GM21515 (cell line): ENCODE results near the gene KLHL36.

ENCODE experiments used
- ATAC-seq: cut with Tn5 transposase; IDR thresholded peaks from one replicate; pipeline ENCODE4 v1.9.1; 2021; ENCODE audit not compliant: unreplicated experiment

KLHL36 gene

GRCh38 chr16:84647828-84648594 lies at the start of gene KLHL36:
Gene KLHL36 (plus strand): TSS chr16:84648511. CDS start chr16:84650868, 2,357 bp downstream.
- ATAC-seq: peak; percentile 78

GRCh38 chr16:84599521-84600202 lies 48.6 kb upstream of the KLHL36 start:
- ATAC-seq: peak; percentile 44

DNA sequence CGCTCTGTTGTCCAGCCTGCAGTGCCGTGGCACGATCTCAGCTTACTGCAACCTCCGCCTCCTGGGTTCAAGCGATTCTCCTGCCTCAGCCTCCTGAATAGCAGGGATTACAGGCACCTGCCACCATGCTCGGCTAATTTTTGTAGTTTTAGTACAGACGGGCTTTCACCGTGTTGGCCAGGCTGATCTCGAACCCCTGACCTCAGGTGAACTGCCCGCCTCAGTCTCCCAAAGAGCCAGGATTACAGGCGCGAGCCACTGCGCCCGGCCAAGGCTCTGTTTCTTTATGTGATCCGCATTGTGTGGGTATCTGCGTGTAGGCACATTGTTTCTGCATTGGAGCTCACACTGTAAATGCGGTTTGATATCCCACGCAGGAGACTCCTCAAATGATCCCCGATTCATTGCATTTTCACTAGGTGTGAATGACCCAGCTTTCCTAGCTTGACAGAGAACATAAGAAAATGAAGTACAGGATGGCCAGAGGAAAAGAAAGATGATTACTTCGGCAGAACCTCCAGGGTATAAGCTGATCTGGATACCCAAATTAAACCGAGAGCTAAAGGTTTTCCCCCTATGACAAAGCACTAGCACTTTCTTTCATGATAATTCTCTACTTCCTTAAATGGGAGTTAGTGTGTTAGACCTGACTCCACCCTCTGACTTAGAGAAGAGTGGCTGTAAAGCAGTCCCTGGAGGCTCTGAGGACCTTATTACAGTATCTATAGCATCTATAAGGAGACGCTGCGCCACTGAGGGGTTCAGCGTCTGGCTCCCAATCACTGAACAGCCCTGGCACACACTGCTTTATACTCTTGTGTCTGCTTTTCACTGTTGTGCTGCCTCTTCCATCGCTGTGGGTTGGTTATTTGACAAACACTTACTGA lies 47.7 kb upstream of the KLHL36 start:
- peak; percentile 57 for ATAC-seq

DNA sequence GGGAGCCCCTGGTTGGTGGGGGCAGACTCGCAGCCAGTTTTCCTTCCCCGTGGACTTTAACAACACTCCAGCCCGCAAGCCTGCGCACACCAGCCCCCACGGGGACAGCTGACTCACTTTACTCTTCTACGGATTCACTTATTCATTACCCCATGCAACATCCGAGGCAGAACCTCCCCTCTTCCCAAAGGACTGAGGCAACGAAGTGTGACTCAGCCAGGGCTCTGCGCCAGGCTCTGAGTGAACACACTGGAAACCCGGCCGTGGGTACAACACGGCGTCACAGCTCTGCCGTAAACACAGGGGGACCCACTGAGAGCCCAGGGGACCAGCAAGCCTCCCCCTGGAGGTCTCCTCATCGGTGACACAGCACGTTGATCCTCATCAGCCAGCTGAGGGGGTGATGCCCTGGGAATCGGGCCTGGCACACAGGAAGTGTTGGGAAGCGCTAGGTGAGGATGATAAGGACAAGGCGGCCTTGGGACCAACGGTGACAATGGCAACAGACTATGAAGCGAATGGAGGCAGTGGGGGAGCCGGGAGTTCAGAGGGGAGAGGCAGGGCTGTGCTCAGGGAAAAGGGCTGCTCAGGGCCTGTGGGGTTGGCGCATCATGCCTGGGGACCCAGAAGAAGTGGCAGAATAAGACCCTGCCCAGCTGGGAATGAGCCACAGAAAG lies 45.0 kb upstream of the KLHL36 start:
- no peak for ATAC-seq

GRCh38 chr16:84603940-84604339 lies 44.4 kb upstream of the KLHL36 start:
- ATAC-seq: no peak

DNA sequence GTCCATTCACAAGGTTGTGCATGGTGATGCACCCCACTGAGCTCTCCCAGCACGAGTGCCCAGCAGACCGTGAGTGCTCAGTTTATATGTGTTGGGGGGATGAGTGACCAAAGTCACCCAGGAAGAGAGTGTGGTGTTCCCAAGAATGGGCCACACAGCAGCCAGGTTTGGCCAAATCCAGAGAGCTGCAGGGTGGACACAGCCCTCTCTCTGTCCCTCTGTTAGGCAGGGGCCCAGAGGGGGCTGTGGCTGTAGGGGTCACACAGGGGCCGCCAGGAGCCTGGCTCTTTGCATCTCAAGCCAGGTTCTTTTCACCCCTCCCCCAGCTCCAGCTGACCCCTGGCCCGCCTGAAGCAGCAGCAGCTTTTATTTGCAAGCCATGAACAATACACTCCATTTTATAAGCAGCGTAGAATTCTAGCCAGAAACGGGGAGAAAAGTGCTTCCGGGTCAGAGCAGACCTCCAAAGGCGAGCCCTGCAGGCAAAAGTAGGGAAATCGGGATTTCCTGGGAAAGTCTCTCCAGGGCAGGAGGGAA lies 43.8 kb upstream of the KLHL36 start:
- no peak for ATAC-seq

- ATAC-seq: no peak
Observed at GRCh38 chr16:84605339-84605848, 42.9 kb upstream of the KLHL36 start.

- ATAC-seq: no peak
Observed at GRCh38 chr16:84606081-84606875, 42.0 kb upstream of the KLHL36 start.

DNA sequence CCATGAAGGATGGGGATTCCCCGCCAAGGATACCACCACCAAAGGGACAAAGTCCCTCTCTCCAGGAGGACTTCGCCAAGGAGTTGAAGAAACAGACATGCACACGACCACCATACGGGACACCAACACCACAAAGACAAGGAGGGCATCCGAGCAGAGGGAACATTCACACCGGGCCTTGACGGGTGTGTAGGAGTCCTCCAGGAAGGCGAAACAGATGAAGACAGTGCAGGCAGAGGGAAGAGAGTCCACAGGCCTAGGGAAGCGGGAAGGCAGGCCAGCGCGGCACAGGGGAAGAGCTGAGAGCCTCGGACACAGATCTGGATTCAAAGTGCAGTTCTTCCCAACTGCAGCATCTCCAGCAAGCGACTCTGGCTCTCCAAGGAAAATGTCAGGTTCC lies 41.2 kb upstream of the KLHL36 start:
- ATAC-seq: no peak

GRCh38 chr16:84607694-84608093 lies 40.6 kb upstream of the KLHL36 start:
- peak; percentile 43 for ATAC-seq

GRCh38 chr16:84608282-84608681 lies 40.0 kb upstream of the KLHL36 start:
- ATAC-seq: no peak

DNA sequence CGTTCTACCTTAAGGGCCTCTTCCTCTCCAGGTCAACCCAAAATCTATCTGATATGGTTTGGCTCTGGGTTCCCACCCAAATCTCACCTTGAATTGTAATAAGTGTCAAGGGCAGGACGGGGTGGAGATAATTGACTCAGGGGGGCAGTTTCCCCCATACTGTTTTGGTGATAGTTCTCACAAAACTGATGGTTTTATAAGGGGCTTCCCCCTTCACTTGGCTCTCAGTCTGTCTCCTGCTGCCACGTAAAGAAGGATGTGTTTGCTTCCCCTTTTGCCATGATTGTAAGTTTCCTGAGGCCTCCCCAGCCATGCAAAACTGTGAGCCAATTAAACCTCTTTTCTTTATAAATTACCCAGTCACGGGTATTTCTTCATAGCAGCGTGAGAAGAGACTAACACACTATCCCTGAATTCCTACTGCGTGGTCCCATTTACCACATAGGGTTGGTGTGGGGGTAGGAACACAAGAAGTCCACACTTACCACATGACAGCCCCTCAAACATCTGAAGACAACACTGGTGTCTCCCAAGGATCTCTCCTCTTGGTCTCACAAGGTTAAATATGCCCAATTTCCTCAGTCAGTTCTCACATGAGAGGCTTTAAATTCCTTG lies 38.6 kb upstream of the KLHL36 start:
- ATAC-seq: no peak

GRCh38 chr16:84610376-84610775 lies 37.9 kb upstream of the KLHL36 start:
- ATAC-seq: no peak

- ATAC-seq: no peak
Observed at GRCh38 chr16:84611041-84611440, 37.3 kb upstream of the KLHL36 start.

DNA sequence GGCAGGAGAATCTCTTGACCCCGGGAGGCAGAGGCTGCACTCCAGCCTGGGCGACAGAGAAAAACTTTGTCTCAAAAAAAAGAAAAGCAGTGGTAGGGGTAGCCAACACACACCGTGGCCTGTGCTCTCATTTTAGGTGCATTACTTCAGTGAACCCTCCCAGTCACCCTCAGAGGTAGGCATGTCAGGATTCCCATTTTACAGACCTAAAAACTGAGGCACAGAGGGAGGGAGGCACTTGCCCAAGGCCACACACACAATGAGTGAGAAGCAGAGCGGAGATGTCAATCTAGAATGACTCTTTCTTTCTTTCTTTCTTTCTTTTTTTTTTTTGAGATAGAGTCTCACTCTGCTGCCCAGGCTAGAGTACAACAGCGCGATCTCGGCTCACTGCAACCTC lies 35.6 kb upstream of the KLHL36 start:
- ATAC-seq: no peak

GRCh38 chr16:84613408-84614072 lies 34.8 kb upstream of the KLHL36 start:
- no peak for ATAC-seq

GRCh38 chr16:84614073-84614459 lies 34.2 kb upstream of the KLHL36 start:
- ATAC-seq: no peak

- ATAC-seq: no peak
Observed at GRCh38 chr16:84614623-84614967, 33.7 kb upstream of the KLHL36 start.
